ENCODE measurements around the gene DUS1L. TPM values are rescaled to one million over a fixed set of nuclear protein-coding genes. Genes with fewer than 3 reads are reported as not detected.

DUS1L gene
- total and polyA plus RNA-seq, 2 experiments from 2014 or later: 66.0 to 122 TPM

- H3K36me3 Mint-ChIP-seq (ENCODE audit: low read depth): peaks cover 4% of the 10 kb centered on the region
- no peaks in the 10 kb centered on the region for H3K4me1 ChIP-seq (ENCODE audit: insufficient read depth)
- no peaks in the 10 kb centered on the region for H3K79me2 ChIP-seq (replicated peaks; ENCODE audit: insufficient read depth)
- H3K4me3 Mint-ChIP-seq: peak overlapping the region; percentile 72
- peaks cover 4% of the 10 kb centered on the region; the same call in 2 of the 3 replicates for H3K4me1 Mint-ChIP-seq
- no peaks in the 10 kb centered on the region for H3K9me3 Mint-ChIP-seq
- peaks cover 7% of the 10 kb centered on the region; the same call in 1 of the 2 replicates for H3F3A ChIP-seq (replicated peaks; ENCODE audit: low read depth)
- peak overlapping the region; percentile 77 for H3K4me3 ChIP-seq
- H4K20me1 ChIP-seq (replicated peaks; ENCODE audit: insufficient read depth): no peaks in the 10 kb centered on the region
- peak; percentile 24 for DNase-seq (ENCODE audit: low spot score)
- no peaks in the 10 kb centered on the region for H3K27me3 ChIP-seq (ENCODE audit: insufficient read depth)
- no peaks in the 10 kb centered on the region for H3K9me2 ChIP-seq (ENCODE audit: insufficient read depth)
- no peak overlapping the region for H3K27ac Mint-ChIP-seq
- H3K4me2 ChIP-seq: peak overlapping the region; percentile 88
- no peak overlapping the region for H2AFZ ChIP-seq
- no peaks in the 10 kb centered on the region for H3K36me3 ChIP-seq (ENCODE audit: insufficient read depth)
- peak; percentile 23 for ATAC-seq
- TF ChIP-seq EZH2phosphoT487 (IDR thresholded peaks at IDR 0.05; ENCODE audit: unreplicated experiment) (no peak), POLR2AphosphoS5 (IDR thresholded peaks at IDR 0.05; ENCODE audit: low read depth) (no peak), ZNF331 (CRISPR knock-in tag; IDR thresholded peaks at IDR 0.05; ENCODE audit: low read depth) (no peak), EZH2 (IDR thresholded peaks at IDR 0.05; ENCODE audit: low read depth, unreplicated experiment) (no peak), STAT1 (IDR thresholded peaks at IDR 0.05; ENCODE audit: unreplicated experiment) (no peak), ZNF114 (CRISPR knock-in tag; IDR thresholded peaks at IDR 0.05) (no peak), ZNF462 (CRISPR knock-in tag; IDR thresholded peaks at IDR 0.05) (no peak), NANOG (IDR thresholded peaks at IDR 0.05; ENCODE audit: borderline replicate concordance) (no peak), CTCF (conservative IDR thresholded peaks at IDR 0.05; ENCODE audit: low read depth in 2 of 2) (no peak), CREB1 (CRISPR knock-in tag; IDR thresholded peaks at IDR 0.05; ENCODE audit: low read depth) (no peak)
- H3K27ac ChIP-seq (ENCODE audit: low read depth): no peak overlapping the region
- H3K27me3 Mint-ChIP-seq (ENCODE audit: insufficient read depth, low read depth, poor library complexity): peaks cover 5% of the 10 kb centered on the region
Observed at GRCh38 chr17:82064433-82065192, 991 bp downstream of the DUS1L start.

Measured in GM23338 (cell line).